ENCODE results near the gene XPO1. TPM values are rescaled to one million over a fixed set of nuclear protein-coding genes. Genes with fewer than 3 reads are reported as not detected.
A peak's percentile ranks its signal among the peaks of the same experiment; 100 is the strongest.

The XPO1 gene
- total RNA-seq, 1 donor = 160 TPM

GRCh38 chr2:61443342-61444041 lies 94.7 kb downstream of the XPO1 start:
- no peak for DNase-seq (ENCODE audit: insufficient read length, low spot score, missing footprints)
- no peaks in the 10 kb centered on the region for H3K27me3 ChIP-seq (ENCODE audit: insufficient read depth, low read length)
- no peaks in the 10 kb centered on the region for H3K4me1 ChIP-seq (ENCODE audit: insufficient read depth, low read length)
- H3K9me3 ChIP-seq (ENCODE audit: low read depth, low read length) = no peaks in the 10 kb centered on the region
- H3K4me2 ChIP-seq (ENCODE audit: insufficient read depth, low read length) = no peak overlapping the region
- H4K20me1 ChIP-seq (ENCODE audit: insufficient read depth, low read length) = peaks cover 69% of the 10 kb centered on the region
- H3K27ac ChIP-seq (ENCODE audit: low read depth, low read length) = no peak overlapping the region
- H2AFZ ChIP-seq (ENCODE audit: low read length) = no peak overlapping the region
- TF ChIP-seq, protein P1, sequence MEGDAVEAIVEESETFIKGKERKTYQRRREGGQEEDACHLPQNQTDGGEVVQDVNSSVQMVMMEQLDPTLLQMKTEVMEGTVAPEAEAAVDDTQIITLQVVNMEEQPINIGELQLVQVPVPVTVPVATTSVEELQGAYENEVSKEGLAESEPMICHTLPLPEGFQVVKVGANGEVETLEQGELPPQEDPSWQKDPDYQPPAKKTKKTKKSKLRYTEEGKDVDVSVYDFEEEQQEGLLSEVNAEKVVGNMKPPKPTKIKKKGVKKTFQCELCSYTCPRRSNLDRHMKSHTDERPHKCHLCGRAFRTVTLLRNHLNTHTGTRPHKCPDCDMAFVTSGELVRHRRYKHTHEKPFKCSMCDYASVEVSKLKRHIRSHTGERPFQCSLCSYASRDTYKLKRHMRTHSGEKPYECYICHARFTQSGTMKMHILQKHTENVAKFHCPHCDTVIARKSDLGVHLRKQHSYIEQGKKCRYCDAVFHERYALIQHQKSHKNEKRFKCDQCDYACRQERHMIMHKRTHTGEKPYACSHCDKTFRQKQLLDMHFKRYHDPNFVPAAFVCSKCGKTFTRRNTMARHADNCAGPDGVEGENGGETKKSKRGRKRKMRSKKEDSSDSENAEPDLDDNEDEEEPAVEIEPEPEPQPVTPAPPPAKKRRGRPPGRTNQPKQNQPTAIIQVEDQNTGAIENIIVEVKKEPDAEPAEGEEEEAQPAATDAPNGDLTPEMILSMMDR (IDR thresholded peaks at IDR 0.05; ENCODE audit: extremely low read depth, low read depth, low read length) = no peak
- H3K36me3 ChIP-seq (ENCODE audit: insufficient read depth, low read length) = no peaks in the 10 kb centered on the region
- H3K4me3 ChIP-seq (ENCODE audit: insufficient read depth, low read length) = no peak overlapping the region
- H3K79me2 ChIP-seq (ENCODE audit: insufficient read depth, low read length) = peaks cover 96% of the 10 kb centered on the region

DNA sequence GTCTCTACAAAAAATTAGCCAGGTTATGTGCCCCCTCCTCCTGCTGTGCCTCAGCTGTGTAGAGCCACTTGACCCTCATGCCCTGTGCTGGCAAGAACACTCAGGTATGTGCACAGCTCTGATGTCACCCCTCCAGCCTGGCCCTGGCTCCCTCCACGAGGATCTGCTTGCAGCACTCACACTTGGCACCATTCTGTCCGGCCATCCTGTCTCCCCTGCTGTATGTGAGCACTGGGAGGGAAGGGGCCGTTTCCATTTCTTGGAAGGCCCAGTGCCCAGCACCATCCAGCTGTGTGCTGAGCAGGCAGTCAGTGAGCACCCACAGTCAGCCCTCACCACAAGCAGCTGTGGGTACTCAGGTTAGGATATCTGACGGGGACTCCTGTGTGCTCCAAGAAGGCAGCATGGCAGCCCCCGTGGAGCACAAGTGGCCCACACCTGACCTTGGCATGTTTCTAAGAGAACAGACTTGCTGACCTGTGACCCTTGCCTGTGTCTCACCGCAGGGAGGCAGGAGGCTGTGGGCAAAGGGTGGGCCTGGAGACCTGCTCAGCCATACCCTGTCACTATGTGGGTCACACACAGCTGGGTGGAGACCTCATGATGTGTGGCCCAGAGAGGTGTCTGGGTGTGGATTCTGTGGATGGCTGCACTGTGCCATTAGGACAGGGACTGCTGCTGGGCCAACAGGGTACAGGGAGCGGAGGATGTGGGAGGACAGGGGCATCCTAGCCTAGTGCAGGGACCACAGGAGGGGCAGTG lies 98.7 kb downstream of the XPO1 start:
- TF ChIP-seq, protein P1 (IDR thresholded peaks at IDR 0.05; ENCODE audit: extremely low read depth, low read depth, low read length) = no peak
- peaks cover 89% of the 10 kb centered on the region for H4K20me1 ChIP-seq (ENCODE audit: insufficient read depth, low read length)

GRCh38 chr2:61438670-61439069 lies 99.5 kb downstream of the XPO1 start:
- Histone ChIP-seq H3K36me3 (ENCODE audit: insufficient read depth, low read length) (no peaks in the 10 kb centered on the region), H3K4me2 (ENCODE audit: insufficient read depth, low read length) (no peak overlapping the region), H3K4me3 (ENCODE audit: insufficient read depth, low read length) (no peak overlapping the region), H3K9me3 (ENCODE audit: low read depth, low read length) (no peaks in the 10 kb centered on the region), H3K79me2 (ENCODE audit: insufficient read depth, low read length) (peaks cover 96% of the 10 kb centered on the region), H2AFZ (ENCODE audit: low read length) (no peak overlapping the region), H3K4me1 (ENCODE audit: insufficient read depth, low read length) (peaks cover 12% of the 10 kb centered on the region), H3K27ac (ENCODE audit: low read depth, low read length) (no peak overlapping the region), H4K20me1 (ENCODE audit: insufficient read depth, low read length) (peaks cover 89% of the 10 kb centered on the region), H3K27me3 (ENCODE audit: insufficient read depth, low read length) (no peaks in the 10 kb centered on the region)
- DNase-seq (ENCODE audit: insufficient read length, low spot score, missing footprints) = no peak
- TF ChIP-seq, protein P1 (IDR thresholded peaks at IDR 0.05; ENCODE audit: extremely low read depth, low read depth, low read length) = no peak

More for the DNA sequence above, 98.7 kb downstream of the XPO1 start:
- H3K4me3 ChIP-seq (ENCODE audit: insufficient read depth, low read length) = no peak overlapping the region
- no peaks in the 10 kb centered on the region for H3K9me3 ChIP-seq (ENCODE audit: low read depth, low read length)
- no peak overlapping the region for H2AFZ ChIP-seq (ENCODE audit: low read length)
- peaks cover 96% of the 10 kb centered on the region for H3K79me2 ChIP-seq (ENCODE audit: insufficient read depth, low read length)
- H3K27ac ChIP-seq (ENCODE audit: low read depth, low read length) = no peak overlapping the region
- no peaks in the 10 kb centered on the region for H3K27me3 ChIP-seq (ENCODE audit: insufficient read depth, low read length)
- peaks cover 12% of the 10 kb centered on the region for H3K4me1 ChIP-seq (ENCODE audit: insufficient read depth, low read length)
- no peaks in the 10 kb centered on the region for H3K36me3 ChIP-seq (ENCODE audit: insufficient read depth, low read length)
- no peak overlapping the region for H3K4me2 ChIP-seq (ENCODE audit: insufficient read depth, low read length)
- no peak for DNase-seq (ENCODE audit: insufficient read length, low spot score, missing footprints)

- Histone ChIP-seq H3K27me3 (ENCODE audit: insufficient read depth, low read length) (no peaks in the 10 kb centered on the region), H4K20me1 (ENCODE audit: insufficient read depth, low read length) (peaks cover 87% of the 10 kb centered on the region), H3K4me2 (ENCODE audit: insufficient read depth, low read length) (peak overlapping the region; percentile 80), H3K27ac (ENCODE audit: low read depth, low read length) (no peak overlapping the region), H3K4me3 (ENCODE audit: insufficient read depth, low read length) (no peak overlapping the region), H3K4me1 (ENCODE audit: insufficient read depth, low read length) (peaks cover 12% of the 10 kb centered on the region), H3K9me3 (ENCODE audit: low read depth, low read length) (no peaks in the 10 kb centered on the region), H3K79me2 (ENCODE audit: insufficient read depth, low read length) (peaks cover 96% of the 10 kb centered on the region), H3K36me3 (ENCODE audit: insufficient read depth, low read length) (peaks cover under 1% of the 10 kb centered on the region), H2AFZ (ENCODE audit: low read length) (no peak overlapping the region)
- DNase-seq (ENCODE audit: insufficient read length, low spot score, missing footprints) = no peak
- TF ChIP-seq, protein P1 (IDR thresholded peaks at IDR 0.05; ENCODE audit: extremely low read depth, low read depth, low read length) = no peak
Observed at GRCh38 chr2:61437170-61437569, 101.0 kb downstream of the XPO1 start.

Data from osteoblast (primary cell).